Peyer's patch (tissue), 4 donors: Measurements from ENCODE around the gene CFAP99. TPM values are rescaled to one million over a fixed set of nuclear protein-coding genes. Genes with fewer than 3 reads are reported as not detected.

Experiments
- DNase-seq, 3 donors: peaks; one replicate each; pipeline ENCODE4 v3.0.0-alpha.2; 2017 to 2019
- H3K27ac ChIP-seq, 4 donors: fragments of 200-600 bp; sonication (generic); one replicate each; pipeline ENCODE4 v1.5.1; 2016 to 2019
- H3K27me3 ChIP-seq, 2 donors: fragments of 200-600 bp; sonication (generic); one replicate each; pipeline ENCODE4 v1.5.1; 2019
- H3K36me3 ChIP-seq, 3 donors: fragments of 200-600 bp; sonication (generic); one replicate each; pipeline ENCODE4 v1.5.1; 2016 to 2019
- H3K4me1 ChIP-seq, 4 donors: fragments of 200-600 bp; sonication (generic); one replicate each; pipeline ENCODE4 v1.5.1; 2016 to 2019
- H3K4me3 ChIP-seq, 4 donors: fragments of 200-600 bp; sonication (generic); 1 replicate in 3 of 4; 2 replicates in 1 of 4; pipeline ENCODE4 v1.5.1; 2016 to 2019; ENCODE audit warnings: mild to moderate bottlenecking in 1 of 4
- H3K9me3 ChIP-seq, 4 donors: fragments of 200-600 bp; sonication (generic); one replicate each; pipeline ENCODE4 v1.5.1; 2016 to 2019; ENCODE audit warnings: mild to moderate bottlenecking in 1 of 4
- POLR2A ChIP-seq, 2 donors: fragments of 450-650 bp; IDR thresholded peaks; one replicate each; pipeline ENCODE4 v1.5.1; 2017; ENCODE audit warnings: antibody characterized with exemption in 2 of 2, mild to moderate bottlenecking in 2 of 2, moderate library complexity in 2 of 2
- total RNA-seq, 4 donors: library from RNA; depleted of rRNA; stranded (reverse); fragments of >200 nt; gene quantifications; one replicate each; pipeline ENCODE4 v1.1.0, GENCODE V29; 2016
- TF ChIP-seq, protein P1 (sequence below), 6 experiments: fragments of 450-650 bp in 4 of 6; fragments of 200-600 bp in 2 of 6; sonication (generic) in 1 of 6; IDR thresholded peaks; one replicate each; pipeline ENCODE4 v1.5.1; 2017 to 2019; ENCODE audit warnings: antibody characterized with exemption in 6 of 6, mild to moderate bottlenecking in 3 of 6, moderate library complexity in 1 of 6

The CFAP99 gene
- total RNA-seq, 4 donors from 2014 or later, result 0.80 to 1.2 TPM; not detected in 2

DNA sequence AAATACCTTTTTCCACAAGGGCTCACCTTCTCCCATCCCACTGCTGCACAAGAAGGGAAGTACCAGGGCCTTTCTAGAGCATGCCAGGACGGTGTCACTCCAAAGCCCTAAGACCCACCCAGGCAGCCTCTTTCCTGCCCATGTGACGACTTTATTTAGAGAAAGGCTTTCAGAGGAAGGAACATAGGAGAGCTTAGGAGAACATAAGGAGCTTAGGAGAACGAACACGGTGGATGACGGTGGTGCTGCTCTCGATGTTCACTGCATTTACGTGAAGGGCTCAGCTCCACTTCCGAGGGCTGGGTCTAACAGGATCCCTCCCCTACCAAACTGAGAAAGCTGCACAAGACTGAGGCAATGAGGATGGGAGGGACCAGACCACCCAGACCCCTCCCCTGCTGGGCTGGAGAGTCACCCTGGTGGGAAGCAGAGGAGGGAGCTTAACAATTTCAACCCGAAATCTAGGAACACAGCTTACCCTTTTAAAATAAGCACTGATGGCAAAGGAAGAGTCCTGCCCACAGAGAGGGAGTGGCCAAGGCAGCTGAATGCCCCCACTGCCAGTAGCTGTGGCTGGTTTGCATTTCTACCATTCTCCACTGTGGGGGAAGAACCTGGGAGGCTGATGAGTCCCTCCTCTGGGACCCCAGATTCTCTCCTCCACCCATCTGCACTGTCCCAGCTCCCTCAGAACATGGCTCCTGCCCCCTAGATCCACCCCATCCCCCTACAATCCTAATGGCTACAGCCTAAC, 30.1 kb upstream of the CFAP99 start:
- Histone ChIP-seq H3K27ac (no peak overlapping the region), H3K4me1 (peaks cover 0 to 4% (median 3%) of the 10 kb centered on the region in 4 donors), H3K4me3 (no peak overlapping the region), H3K9me3 (no peaks in the 10 kb centered on the region), H3K27me3 (no peaks in the 10 kb centered on the region), H3K36me3 (no peaks in the 10 kb centered on the region)
- no peak for DNase-seq
- TF ChIP-seq POLR2A (IDR thresholded peaks at IDR 0.05), result no peak
- TF ChIP-seq, protein P1, sequence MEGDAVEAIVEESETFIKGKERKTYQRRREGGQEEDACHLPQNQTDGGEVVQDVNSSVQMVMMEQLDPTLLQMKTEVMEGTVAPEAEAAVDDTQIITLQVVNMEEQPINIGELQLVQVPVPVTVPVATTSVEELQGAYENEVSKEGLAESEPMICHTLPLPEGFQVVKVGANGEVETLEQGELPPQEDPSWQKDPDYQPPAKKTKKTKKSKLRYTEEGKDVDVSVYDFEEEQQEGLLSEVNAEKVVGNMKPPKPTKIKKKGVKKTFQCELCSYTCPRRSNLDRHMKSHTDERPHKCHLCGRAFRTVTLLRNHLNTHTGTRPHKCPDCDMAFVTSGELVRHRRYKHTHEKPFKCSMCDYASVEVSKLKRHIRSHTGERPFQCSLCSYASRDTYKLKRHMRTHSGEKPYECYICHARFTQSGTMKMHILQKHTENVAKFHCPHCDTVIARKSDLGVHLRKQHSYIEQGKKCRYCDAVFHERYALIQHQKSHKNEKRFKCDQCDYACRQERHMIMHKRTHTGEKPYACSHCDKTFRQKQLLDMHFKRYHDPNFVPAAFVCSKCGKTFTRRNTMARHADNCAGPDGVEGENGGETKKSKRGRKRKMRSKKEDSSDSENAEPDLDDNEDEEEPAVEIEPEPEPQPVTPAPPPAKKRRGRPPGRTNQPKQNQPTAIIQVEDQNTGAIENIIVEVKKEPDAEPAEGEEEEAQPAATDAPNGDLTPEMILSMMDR (IDR thresholded peaks at IDR 0.05), result no peak

DNA sequence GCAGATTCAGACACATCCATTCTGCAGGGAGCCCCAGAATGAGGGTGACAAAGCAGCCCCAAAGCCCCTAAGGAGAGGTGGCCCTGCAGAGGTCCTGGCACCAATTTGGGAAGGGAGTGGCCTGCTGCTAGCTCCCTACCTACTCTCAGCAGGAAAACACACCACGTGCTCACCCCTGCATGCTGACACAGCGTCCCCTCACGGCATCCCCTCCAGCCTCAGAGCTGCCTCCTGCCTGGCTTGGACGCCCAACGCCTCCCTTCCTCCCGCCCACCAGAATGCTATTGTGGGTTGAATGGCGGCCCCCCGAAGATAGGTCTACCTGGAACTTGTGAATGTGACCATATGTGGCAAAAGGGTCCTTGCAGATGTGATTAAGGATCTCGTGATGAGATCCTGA, 29.1 kb upstream of the CFAP99 start:
- no peak for DNase-seq
- Histone ChIP-seq H3K27ac (no peak overlapping the region), H3K4me1 (peaks cover 0 to 9% (median 5%) of the 10 kb centered on the region in 4 donors), H3K27me3 (no peaks in the 10 kb centered on the region), H3K36me3 (no peaks in the 10 kb centered on the region), H3K4me3 (no peak overlapping the region), H3K9me3 (no peaks in the 10 kb centered on the region)
- no peak for TF ChIP-seq POLR2A (IDR thresholded peaks at IDR 0.05)
- TF ChIP-seq, protein P1 (IDR thresholded peaks at IDR 0.05), result no peak

DNA sequence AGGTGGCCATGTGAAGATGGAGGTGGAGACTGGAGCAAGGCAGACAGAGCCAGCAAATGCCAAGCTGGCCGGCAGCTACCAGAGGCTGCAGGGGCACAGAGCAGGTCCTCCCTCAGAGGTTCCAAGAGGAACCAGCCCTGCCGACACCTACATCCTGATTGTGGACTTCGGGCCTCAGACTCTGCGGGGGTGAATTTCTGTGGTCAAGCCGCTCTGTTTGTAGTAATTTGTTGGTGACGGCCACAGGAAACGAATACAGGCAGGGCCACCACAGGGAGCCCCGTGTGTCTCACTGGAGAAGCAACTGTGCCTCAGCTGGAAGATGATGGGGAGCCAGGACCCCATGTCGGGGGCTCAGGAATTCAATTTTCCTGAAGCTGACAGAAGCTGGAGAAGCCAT, 28.6 kb upstream of the CFAP99 start:
- Histone ChIP-seq H3K27ac (no peak overlapping the region), H3K4me1 (peaks cover 0 to 9% (median 5%) of the 10 kb centered on the region in 4 donors), H3K36me3 (no peaks in the 10 kb centered on the region), H3K4me3 (no peak overlapping the region), H3K27me3 (no peaks in the 10 kb centered on the region), H3K9me3 (no peaks in the 10 kb centered on the region)
- no peak for DNase-seq
- TF ChIP-seq, protein P1 (IDR thresholded peaks at IDR 0.05), result no peak
- TF ChIP-seq POLR2A (IDR thresholded peaks at IDR 0.05), result no peak

DNA sequence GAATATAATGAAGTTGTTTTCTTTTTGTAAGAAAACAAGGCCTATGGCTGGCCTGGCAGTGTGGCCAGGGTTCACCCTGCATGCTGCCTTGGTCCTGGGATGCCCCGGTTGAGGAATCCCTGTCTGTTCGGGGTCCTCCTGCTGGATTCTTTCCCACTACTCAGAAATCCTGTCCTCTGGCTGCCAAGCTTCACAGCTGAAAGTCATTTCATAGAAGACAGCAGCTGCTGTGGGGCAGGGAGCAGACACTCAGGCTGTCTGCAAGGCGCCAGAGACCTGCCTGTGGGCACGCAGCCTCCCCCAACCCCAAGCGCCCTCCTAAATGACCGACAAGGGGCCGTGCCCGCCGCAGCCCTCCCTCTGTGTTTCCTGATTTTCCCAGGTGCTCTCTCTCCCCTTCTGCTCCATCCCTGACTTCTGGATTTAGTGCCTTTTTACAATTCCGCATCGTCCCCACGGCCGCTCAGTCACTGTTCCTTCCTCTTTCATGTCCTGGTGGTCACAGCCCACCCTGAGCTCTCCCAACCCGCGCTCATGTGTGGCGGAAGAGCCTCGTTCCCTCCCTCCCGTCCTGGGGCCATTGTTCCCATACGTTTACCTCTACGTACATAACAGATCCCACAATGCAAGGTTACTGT, 27.9 kb upstream of the CFAP99 start:
- Histone ChIP-seq H3K9me3 (no peaks in the 10 kb centered on the region), H3K36me3 (no peaks in the 10 kb centered on the region), H3K4me1 (peaks cover 3 to 9% (median 5%) of the 10 kb centered on the region in 4 donors), H3K27ac (no peak overlapping the region), H3K4me3 (no peak overlapping the region), H3K27me3 (no peaks in the 10 kb centered on the region)
- no peak for DNase-seq
- TF ChIP-seq, protein P1 (IDR thresholded peaks at IDR 0.05), result no peak
- TF ChIP-seq POLR2A (IDR thresholded peaks at IDR 0.05), result no peak

DNA sequence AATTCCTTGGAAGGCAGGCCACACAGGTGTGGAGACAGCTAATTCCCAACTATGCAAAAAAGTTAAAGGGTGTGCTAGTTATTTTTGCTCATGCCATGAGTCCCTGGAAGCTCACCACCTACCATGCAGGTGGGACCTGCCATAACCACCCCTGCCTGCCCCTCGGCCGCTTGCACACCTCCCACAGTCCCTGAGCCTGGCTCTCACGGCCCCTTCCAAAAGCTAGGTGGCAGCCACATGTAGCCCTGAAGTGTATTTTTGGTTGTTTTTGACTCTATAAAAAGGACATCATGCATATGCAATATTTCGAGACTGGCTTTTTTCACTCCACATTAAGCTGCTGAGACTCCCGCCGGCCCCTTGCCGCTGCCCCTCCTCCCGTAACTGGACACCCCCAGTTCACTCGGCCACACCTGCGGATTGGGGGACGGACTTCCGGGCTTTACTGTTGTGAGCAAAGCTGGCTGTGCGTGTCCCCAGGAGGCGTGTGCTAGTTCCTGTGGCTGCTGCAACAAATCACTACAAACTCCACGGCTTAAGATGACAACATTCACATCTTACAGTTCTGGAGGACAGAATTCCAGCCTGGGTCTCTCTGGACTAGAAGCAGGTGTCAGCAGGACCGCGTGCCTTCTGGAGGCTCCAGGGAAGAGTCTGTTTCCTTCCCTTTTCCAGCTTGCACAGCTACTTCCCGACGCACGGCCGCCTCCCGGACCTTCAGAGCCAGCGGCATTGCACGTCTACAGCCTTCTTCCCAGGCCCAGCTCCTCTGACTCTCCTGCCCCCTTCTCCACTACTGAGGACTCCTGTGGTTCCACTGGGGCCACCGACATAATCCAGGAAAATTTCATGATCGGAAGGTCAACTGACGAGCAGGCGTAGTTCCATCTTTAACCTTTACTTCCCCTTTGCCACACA, 25.1 kb upstream of the CFAP99 start:
- peaks cover 3 to 12% (median 5%) of the 10 kb centered on the region in 4 donors for H3K4me1 ChIP-seq
- H3K27ac ChIP-seq, result no peak overlapping the region
- H3K9me3 ChIP-seq, result no peaks in the 10 kb centered on the region
- TF ChIP-seq, protein P1 (IDR thresholded peaks at IDR 0.05), result no peak
- no peak for TF ChIP-seq POLR2A (IDR thresholded peaks at IDR 0.05)
- peak in 2 of 3 donors; percentile 43 to 58 for DNase-seq
- H3K36me3 ChIP-seq, result no peaks in the 10 kb centered on the region
- H3K4me3 ChIP-seq, result peak overlapping the region in 2 of 4 donors; percentile 3 to 9
- H3K27me3 ChIP-seq, result no peaks in the 10 kb centered on the region
